Stimulated activated CD4-positive, alpha-beta T cell treated with anti-CD3 and anti-CD28 coated beads, Interleukin-15, amount 100 ng/mL, for 24 hours (primary cell): ENCODE data around the gene HLA-DPA1.
A peak's percentile ranks its signal among the peaks of the same experiment; 100 is the strongest.

ENCODE experiments used
- DNase-seq: peaks from one replicate; pipeline ENCODE4 v3.0.0-alpha.2; 2020

HLA-DPA1 gene

DNA sequence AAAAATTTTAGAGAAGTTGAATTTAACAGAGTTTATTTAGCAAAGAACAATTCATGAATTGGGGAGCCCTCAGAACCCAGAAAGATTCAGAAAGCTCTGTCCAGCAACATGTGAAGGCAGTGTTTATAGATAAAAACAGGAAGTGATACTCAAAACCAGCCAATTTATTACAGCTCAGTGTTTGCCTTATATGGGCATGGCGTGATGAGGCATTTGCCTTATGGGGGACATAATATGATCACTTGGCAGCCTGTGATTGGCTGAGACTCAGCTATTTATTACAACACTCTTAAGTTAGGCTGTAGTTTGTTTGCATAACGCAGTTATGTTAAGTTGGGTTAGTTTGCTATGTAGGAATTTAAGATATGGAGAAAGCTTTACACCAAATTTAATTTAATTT, 11.5 kb downstream of the HLA-DPA1 start:
- DNase-seq: no peak

DNA sequence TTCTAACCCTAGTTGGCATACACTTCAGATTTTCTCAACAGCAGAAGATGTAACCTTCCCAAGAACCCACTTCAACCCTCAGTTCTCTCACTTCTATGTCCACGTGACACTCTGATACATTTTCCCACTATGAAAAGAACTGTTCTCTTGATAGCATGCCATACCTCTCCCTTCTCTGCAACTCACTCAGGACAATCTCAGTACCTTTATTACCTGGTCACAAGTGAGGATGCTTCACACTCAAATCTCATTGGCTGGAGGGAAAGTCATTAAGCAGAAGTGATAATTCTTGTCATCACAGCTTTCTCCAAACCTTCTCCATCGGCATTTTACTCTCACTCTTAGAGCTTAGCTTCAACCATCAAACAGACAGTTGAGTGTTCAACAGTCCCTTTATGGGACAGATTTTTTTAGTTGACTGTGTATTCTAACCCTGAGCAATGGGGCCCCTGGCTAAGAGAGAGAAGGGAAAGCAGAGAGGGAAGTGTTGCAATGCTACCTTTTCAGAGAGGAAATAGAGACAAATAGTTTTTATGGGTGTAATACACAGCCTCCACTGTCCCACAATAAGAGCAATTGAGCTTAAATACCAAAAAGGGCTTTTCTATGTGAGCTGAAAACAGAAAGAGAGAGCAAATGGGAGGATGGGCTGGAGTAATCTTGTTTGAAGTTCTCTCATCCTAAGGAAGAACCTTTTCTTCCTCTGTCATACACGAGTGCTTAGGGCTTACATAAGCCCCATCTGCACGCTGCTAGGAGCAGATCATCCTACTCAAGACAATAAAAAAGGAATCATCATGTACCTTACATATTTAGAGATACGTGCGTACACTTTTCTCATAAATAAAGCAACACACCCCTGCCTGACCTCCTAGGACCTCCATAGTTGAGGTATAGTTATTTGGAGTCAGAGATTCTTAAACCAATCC, 16.0 kb downstream of the HLA-DPA1 start:
- no peak for DNase-seq

DNA sequence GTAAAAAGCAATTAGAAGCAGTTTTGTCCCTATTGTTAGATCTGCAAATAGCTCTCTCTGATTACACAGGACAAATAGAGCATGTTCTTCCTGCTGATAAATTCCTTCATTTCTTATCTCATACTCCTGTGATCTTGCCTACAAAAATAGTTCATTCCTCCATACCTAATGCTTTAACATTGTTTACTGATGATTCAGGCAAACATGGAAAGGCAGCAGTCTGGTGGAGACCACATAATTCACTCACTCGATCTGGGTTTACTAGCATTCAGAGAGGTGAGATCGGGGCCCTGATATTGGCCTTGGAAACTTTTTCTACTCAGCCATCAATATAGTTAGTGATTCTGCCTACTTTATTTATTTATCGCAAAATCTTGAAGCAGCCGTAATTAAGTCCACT, 20.2 kb downstream of the HLA-DPA1 start:
- no peak for DNase-seq

DNA sequence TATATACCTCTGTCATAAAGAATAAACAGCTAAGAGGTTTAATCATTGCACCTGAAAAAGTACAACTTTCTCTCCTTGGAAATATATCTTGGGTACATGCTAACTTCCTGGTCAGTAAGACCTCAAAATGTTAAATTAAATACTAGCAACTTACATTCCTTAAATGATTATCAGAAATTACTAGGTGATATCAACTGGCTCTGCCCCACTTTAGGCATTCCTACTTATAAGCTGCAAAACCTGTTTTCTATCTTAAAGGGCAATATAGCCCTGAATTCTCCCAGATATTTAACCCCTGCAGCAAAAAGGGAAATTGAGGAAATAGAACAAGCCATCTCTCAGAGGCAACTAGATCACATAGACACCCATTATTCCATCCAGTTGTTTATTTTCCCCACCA, 20.8 kb downstream of the HLA-DPA1 start:
- no peak for DNase-seq

DNA sequence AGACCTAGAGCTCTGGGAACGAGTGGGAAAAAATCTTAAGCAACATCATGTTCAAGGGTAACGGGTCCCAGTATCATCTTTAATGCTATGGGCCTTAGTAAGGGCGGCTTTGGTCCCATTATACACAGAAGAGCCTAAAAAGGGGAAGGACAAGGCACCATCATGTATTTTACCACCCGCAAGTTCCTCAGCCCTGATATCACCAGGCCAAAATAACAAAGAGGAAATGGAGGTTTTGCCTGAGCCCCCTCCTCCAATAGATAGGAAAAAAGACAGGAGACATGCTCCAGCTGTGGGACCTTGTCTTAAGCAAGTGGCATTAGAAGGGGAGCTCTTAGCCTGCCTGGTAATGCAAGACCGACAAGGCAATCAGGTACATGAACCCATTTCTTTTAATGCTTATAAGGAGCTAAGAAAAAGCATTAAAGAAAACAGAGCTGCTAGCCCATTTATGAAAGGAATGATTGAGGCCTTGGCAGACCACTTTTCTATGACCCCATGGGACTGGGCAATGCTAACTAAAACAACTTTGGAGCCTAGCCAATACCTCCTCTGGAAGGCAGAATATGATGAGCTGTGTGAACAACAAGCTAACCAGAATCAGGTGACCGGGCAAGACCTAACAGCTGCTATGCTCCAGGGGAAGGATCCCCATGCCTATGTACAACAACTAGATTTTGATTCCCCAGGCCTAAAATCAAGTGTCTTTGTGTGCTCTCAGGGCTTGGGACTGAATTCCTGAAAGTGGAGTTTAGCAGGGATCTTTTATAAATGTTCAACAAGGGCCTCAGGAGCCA, 23.2 kb downstream of the HLA-DPA1 start:
- no peak for DNase-seq

DNA sequence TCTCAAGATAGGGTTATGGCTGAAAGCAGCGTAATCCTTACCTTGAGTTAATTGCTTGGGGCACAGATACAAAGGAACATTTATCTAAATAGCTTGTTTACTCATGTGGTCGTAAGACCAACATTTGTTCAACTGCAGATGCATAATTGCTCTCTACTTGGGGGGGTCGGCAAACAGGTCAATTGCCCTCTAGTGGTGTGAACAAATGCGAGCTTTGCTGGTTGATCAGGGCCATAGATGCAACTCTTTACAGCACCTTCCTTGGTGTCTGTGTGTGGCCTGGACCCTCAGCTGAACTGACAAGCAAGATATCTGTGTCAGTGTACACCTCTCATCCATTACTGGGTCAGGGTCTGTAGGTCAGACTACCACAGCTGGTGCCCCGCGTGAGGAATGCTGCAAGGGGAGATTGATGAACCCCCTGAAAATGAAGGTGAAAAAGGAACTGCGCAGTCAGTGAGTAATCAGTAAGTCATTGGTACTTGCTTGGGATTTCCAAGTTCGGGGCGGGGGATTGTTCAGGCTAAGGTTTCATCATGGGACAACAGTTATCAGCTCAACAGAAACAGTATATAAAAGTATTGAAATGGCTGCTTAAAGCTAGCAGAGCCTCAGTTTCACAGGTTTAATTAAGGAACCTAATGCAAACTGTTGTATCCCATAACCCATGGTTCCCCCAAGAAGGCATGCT, 24.0 kb downstream of the HLA-DPA1 start:
- no peak for DNase-seq

DNA sequence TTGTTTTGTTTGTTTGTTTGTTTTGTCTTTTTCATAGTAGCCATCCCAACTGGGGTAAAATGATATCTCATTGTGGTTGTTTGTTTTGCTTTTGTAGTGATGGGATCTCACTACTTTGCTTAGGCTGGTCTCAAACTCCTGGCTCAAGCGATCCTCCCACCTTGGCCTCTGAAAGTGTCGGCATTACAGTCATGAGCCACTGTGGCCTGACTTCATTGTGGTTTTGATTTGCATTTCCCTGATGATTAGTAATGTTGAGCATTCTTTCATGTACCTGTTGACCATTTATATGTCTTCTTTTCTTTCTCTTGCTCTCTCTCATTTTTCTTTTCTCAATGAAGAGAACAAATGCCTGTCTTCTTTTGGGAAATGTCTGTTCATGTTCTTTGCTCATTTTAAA, 33.3 kb downstream of the HLA-DPA1 start:
- no peak for DNase-seq

DNA sequence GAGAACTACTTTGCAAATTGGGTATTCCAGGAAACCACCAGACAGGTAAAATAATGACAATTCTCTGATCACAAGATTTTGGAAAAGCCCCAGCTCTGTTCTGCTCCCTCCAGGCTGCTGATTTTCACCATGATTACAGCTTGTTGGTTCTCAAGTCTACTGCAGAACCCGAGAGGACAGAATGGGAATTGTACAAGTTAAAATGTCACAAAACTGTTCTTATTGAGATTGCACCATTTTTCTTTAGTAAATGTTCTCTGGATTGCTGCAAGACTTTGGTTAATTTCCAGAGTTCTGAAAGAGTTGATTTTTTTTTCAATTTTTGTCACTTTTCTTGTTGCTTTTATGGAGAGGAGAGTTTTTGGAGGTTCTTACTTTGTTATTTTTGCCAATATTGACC, 36.9 kb downstream of the HLA-DPA1 start:
- DNase-seq: no peak

DNA sequence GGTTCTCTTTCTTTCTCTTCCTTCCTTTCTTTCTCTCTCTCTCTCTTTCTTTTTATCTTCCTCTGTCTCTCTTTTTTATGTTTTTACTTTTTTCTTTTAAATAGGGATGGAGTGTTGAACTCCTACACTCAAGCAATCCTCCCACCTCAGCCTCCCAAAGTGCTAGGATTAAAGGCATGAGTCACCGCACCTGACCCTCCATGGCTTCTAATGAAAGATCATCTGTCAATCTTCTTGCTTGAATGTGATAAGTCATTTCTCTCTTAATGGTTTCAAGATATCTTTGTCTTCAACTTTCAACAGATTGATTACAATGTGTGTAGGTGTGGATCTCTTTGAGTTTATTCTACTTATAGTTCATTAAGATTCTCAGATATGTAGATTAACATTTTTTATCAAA, 38.9 kb downstream of the HLA-DPA1 start:
- no peak for DNase-seq

DNA sequence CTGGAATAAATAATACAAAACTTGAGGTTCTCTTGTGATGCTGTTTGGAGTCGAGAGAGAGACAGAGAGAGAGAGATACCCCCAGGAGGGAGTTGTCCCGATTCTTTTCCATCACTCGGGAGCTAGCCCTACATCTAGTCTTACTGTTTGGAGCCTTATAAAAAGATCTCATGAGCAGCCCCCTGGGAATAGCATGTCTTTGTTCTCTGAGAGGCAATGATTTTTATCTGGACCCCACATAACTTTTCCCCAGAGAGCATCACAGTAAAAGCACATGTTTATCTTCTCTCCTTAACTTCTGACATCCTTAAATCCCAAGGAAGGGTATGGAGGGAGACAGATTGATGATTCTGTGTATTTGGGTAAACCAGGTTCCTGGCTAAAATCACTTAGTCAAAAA, 43.2 kb downstream of the HLA-DPA1 start:
- no peak for DNase-seq

DNA sequence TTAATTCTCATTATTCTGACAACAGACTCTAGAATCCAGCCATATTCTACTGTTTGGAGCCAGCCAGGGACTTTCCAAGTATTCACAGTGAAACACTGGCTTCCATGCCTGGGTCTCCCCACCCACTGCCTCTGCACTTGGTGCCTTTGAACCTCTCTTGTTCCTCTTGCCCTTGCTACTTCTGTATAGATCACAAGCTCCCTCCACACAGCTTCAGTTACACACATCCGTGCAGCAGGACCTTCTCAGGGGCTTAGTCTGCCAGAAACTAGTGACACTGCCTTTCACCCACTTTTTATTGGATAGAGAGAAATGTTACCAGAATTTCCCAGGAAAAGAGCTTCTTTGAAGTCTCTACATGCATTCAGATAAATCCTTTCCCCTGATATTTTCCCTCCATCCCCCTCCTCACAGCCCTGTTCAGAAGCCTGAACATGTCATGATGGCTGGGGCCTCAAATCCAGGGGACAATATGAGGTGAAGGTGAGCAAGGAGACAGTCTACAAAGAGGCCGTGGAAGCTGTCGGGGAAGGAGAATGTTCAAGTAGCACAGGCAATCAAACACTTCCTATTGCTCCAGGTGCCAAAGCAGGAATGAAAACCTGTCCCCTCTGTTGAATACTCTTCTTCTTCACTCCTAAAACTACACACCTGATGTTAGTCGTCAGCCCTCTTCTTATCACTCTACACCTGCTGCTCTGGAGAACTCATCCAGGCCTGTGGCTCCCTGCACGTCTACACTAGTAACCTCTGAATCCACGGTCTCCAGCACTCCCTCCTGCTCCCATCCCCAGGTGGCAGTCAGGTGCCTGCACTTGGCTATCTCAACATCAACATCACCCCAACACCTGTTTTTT, 43.9 kb downstream of the HLA-DPA1 start:
- peak; percentile 10 for DNase-seq

DNA sequence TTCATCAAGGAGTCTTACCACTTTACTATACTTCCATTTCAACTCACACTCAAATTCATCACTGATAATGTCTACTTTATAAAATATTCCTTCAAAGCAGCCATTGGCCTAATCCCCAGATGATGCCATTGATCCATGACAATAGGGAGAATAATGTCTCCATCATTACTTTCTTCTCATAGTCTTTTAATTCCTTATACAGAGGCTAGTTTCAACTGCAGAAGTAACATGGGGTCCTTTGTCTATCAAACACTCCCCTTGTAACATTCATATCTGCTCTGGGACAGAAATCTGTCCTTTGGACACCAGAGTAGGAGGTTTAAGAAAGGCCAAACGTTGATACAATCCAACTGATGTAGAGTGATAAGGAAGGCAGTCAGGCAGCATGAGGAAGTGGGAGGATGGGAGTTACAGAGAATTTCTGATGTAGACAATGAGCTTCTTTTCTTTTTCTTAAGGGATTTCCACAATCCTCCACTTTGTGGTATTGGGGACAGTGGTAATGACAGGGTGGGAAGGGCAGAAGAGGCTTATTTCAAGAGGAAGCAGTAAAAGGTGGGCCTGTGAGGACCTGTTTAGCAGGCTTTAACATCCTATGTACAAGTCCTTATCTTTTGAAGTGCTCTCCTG, 45.1 kb downstream of the HLA-DPA1 start:
- no peak for DNase-seq

DNA sequence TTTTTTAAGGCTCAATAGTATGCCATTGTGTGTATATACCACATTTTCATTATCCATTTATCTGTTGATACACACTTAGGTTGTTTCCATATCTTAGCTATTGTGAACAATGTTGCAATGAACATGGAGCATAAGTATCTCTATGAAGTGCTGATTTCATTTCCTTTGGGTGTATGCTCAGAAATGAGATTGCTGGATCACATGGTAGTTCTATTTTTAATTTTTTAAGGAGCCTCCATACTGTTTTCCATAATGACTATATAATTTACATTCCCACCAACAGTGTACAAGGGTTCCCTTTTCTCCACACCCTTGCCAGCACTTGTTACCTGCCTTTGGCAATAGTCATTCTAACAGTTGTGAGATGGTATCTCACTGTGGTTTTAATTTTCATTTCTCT, 48.9 kb downstream of the HLA-DPA1 start:
- DNase-seq: no peak

DNA sequence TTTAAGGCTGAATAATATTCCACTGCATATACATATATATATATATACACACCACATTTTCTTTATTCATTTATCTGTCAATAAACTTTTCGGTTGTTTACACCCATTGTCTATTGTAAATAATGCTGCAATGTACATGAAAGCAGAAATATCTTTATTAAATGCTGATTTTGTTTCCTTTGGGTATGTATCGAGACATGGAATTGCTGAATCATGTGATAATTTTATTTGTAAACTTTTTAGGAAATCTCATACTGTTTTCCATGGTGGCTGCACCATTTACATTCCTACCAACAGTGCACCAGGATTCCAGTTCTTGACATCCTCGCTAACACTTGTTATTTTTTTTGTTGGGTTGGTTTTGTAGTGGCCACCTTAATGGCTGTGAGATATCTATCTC, 49.9 kb downstream of the HLA-DPA1 start:
- no peak for DNase-seq

DNA sequence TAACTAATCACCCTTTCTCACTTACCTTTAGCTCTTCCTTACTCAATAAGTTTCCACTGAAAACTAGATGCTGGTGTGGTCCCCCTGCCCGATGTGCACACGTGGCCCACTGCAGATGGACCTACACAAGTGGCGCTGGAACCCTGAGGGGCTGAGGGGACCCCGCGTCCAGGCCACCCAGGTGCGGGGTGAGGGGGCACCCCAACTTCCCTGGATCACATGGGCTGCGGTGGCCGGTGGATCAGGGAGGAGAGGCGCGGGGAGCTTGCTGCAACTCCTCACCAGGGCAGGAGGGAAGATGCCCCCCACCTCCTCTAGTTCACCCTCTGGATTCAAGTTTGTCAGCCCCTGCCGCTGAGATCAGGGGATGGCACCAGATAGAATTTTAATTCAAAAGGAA, 51.5 kb downstream of the HLA-DPA1 start:
- DNase-seq: no peak

DNA sequence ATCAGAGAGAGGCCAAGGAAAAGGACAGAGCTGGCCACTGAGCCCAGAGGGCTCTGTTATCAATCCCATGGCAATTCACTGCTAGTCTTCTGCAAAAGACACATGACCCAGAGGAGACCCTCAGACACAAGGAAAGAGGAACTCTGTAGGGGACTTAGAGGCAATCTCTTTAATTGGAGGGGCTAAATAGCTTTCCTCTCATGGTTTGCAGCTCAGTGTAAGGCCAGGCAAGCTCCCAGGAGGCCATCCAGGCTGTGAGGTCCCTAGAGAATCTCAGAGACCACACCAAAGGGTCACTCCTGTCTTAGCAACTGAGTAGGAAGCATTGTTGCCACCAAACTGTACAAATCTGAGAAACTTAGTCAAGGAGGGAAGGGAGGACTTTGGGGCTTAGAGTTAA, 54.1 kb downstream of the HLA-DPA1 start:
- no peak for DNase-seq

DNA sequence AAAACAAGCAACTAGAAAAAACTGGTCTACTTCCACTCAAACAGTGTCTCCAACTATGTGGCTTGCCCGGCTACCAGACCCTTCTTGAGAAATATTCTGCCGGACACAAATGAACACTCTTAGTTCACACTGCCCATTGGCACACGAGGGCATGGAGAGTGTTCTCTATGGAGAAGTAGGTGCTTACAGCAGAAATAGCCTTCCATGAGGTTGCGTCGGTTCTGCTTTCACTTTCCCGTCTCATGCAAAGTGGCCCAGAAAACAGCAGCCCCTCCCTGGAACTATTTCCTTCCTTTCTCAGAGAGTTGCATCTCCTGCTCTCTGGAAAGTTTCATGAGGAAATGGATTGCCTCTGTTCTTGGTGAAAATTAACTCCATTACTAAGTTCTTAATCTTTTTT, 54.5 kb downstream of the HLA-DPA1 start:
- peak; percentile 44 for DNase-seq

DNA sequence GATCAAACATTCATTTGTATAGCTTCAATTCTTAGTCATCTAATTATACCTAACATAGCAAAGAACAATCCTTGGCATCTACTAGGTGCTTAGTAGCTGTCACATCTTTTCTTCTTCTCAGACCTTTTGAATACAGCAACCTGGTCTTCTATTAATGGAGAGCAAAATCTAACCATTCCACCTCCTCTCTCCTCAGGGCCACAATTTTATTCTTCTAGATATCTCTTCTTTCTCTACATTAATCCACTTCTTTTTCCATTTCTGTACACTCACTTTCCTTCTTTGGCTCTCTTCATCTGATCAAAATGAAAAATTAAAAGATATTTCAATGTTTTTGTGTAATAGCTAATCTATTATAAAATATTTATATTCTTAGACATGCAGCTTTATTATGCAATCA, 55.0 kb downstream of the HLA-DPA1 start:
- no peak for DNase-seq

DNA sequence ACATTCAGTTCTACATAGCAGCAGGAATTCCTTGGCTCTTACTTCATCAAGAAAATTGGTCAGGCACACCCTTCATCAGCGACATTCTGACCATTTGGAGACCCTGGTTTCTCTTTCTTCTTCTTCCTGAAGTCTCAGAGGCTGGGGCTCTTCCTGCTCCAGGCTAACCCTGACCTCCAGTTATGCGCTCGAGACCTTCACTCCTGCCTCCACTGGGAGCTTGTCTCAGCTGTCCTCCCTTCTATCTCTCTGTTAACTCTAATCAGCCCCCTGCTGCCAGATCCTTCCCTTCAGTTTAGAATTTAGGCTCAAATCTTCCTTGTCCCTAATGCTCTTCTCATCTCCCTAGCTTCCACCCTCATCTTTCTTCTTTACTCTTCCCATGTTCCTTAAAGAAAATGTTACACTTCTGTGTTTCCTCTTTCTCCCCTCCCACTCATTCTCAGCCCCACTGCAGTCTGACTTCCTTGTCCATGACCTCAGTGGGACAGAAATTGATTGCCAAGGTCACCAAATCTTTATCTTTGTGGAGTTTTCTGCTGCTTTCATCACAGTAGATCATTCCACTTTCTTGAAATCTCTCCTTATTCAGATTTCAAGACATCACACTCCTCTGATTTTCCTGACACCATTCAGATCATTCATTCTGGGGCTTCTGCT, 55.6 kb downstream of the HLA-DPA1 start:
- no peak for DNase-seq

DNA sequence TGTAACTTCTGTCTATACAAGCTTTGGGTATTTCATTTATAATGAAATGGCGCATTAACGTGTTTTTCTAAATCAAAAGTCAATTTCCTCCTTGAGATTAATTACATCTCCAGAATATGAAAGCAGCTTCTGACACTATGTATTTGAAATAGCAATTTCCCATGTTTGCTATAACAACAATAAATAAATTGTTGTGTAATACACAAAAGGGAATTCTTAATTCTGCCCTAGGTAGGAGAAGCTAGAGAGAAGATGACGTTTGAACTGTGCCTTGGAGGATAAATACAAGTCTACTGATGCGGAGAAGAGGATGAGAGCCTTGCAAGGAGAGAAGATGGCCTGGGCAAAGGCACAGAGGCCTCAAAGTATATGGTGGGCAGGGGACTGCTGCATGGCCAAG, 56.4 kb downstream of the HLA-DPA1 start:
- DNase-seq: no peak

DNA sequence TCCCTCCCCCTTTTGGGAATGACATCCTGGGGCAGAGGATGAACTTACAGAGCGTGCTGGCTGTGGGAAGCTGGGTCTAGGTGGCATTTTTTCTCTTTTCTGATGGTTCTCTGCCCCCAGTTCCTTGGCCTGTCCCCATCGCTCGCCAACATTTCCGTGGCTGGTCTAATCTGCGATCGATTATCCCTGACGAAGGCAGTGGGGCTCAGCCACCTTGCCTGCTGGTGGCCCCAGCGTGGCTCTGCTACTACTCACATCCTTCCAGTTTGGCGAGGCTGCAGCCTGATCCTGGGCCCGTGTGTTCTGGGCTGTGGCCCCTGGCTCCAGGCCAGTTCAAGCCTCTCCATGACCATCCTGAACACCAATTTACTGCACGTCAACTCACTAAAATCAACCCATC, 57.7 kb downstream of the HLA-DPA1 start:
- no peak for DNase-seq
